Measurements from ENCODE around the gene GLOD5. TPM values are rescaled to one million over a fixed set of nuclear protein-coding genes. Genes with fewer than 3 reads are reported as not detected.

Gene GLOD5
- total and polyA plus RNA-seq, 2 donors, result not detected

- no peaks in the 10 kb centered on the region for H3K36me3 ChIP-seq (ENCODE audit: insufficient read depth)
- WGBS, result under 1% methylated on average over 48 of the region's 48 CpGs
- H3K4me1 ChIP-seq (ENCODE audit: insufficient read depth), result no peaks in the 10 kb centered on the region
- H3K27ac ChIP-seq (ENCODE audit: low read depth), result peak overlapping the region; percentile 87
- H3K4me3 ChIP-seq (ENCODE audit: low read depth, low read length), result peak overlapping the region; percentile 53
- DNase-seq (ENCODE audit: extremely low spot score), result peak; percentile 91
Observed at GRCh38 chrX:48737213-48737938, 24.2 kb upstream of the GLOD5 start.

DNA sequence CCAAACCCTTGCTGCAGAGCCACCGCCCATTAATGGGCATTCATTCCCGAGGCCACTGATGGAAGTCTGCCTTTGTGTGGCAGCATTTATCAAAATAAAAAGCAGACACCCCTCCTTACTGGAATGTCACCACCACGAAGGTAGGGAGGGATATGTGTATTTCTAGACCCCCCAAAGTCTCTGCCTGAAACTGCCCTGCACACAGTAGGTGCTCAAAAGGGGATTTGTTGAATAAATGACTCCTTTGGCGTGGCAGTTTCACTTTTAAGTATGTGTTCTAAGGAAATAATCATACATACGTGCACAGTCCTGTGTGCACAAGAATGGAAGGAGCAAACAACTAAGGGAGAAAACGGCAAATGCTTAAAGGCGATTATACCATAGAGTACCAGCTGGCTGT, 23.6 kb upstream of the GLOD5 start:
- WGBS, result 38% methylated on average over 7 of the region's 7 CpGs
- H3K4me3 ChIP-seq (ENCODE audit: low read depth, low read length), result peak overlapping the region; percentile 53
- H3K4me1 ChIP-seq (ENCODE audit: insufficient read depth), result no peaks in the 10 kb centered on the region
- H3K36me3 ChIP-seq (ENCODE audit: insufficient read depth), result no peaks in the 10 kb centered on the region
- no peak for DNase-seq (ENCODE audit: extremely low spot score)
- H3K27ac ChIP-seq (ENCODE audit: low read depth), result peak overlapping the region; percentile 87

DNA sequence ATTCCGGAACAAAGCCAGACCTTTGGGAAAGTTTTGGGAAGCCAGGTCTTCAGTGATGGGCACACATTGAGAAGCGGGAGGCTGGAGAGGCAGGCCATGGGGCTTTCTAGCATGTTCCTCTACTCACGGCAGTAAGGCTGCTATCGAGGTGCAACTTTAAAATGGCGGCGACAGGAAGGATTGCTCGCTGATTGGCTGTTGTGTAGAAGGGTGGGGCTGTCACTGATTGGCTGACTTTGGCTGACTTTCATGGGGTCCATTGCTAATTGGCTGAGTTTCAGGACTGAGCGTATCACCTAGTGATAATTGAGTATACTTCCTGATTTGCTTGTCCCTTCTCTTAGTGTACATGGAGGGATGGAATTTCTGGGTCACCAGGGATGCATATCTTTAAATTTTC, 19.7 kb upstream of the GLOD5 start:
- H3K4me1 ChIP-seq (ENCODE audit: insufficient read depth), result no peaks in the 10 kb centered on the region
- H3K36me3 ChIP-seq (ENCODE audit: insufficient read depth), result no peaks in the 10 kb centered on the region
- 94% methylated on average over 8 of the region's 8 CpGs for WGBS
- no peak overlapping the region for H3K27ac ChIP-seq (ENCODE audit: low read depth)
- no peak for DNase-seq (ENCODE audit: extremely low spot score)
- H3K4me3 ChIP-seq (ENCODE audit: low read depth, low read length), result no peak overlapping the region

DNA sequence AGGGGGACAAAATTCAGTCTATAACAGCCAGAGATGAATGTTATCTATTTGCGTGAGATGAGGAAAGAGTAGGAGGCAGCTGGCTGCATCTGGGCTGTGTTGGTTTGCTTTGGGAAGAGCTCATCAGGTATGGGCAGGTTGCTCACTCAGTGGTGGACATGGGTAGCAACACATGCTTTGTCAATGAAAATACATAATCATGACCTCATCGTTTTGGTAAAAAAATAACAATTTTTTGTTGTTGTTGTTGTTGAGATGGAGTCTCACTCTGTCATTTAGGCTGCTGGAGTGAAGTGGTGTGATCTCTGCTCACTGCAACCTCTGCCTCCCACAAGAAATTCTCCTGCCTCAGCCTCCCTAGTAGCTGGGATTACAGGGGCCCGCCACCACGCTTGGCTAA, 16.3 kb upstream of the GLOD5 start:
- Histone ChIP-seq H3K4me1 (ENCODE audit: insufficient read depth) (no peaks in the 10 kb centered on the region), H3K27ac (ENCODE audit: low read depth) (no peak overlapping the region), H3K4me3 (ENCODE audit: low read depth, low read length) (no peak overlapping the region), H3K36me3 (ENCODE audit: insufficient read depth) (no peaks in the 10 kb centered on the region)
- WGBS, result 93% methylated on average over 4 of the region's 4 CpGs
- DNase-seq (ENCODE audit: extremely low spot score), result no peak

GRCh38 chrX:48747415-48748016, 14.0 kb upstream of the GLOD5 start:
- H3K4me1 ChIP-seq (ENCODE audit: insufficient read depth), result no peaks in the 10 kb centered on the region
- no peak for DNase-seq (ENCODE audit: extremely low spot score)

DNA sequence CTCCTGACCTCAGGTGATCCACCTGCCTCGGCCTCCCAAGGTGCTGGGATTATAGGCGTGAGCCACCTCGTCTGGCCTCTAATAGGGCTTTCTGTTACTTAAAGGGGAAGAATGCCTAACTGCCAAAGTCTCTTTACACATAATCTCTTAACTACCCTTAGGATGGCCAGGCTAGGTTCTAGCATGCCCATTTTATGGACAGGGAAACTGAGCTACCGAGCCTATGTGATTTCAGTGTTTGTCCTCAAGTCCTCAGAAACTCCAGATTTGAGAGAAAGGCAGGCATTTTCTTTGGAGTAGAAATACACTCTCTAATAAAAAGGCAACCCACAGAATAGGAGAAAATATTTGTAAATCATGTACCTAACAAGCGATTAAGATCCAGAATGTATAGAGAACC, 12.4 kb upstream of the GLOD5 start:
- H3K27ac ChIP-seq (ENCODE audit: low read depth), result no peak overlapping the region
- WGBS, result 82% methylated on average over 5 of the region's 5 CpGs
- DNase-seq (ENCODE audit: extremely low spot score), result no peak
- no peak overlapping the region for H3K4me3 ChIP-seq (ENCODE audit: low read depth, low read length)
- no peaks in the 10 kb centered on the region for H3K36me3 ChIP-seq (ENCODE audit: insufficient read depth)
- H3K4me1 ChIP-seq (ENCODE audit: insufficient read depth), result no peaks in the 10 kb centered on the region

More at GRCh38 chrX:48747415-48748016, 14.0 kb upstream of the GLOD5 start:
- no peaks in the 10 kb centered on the region for H3K36me3 ChIP-seq (ENCODE audit: insufficient read depth)
- H3K27ac ChIP-seq (ENCODE audit: low read depth), result no peak overlapping the region
- WGBS, result 68% methylated on average over 8 of the region's 8 CpGs
- H3K4me3 ChIP-seq (ENCODE audit: low read depth, low read length), result no peak overlapping the region

- 87% methylated on average over 3 of the region's 3 CpGs for WGBS
- Histone ChIP-seq H3K27ac (ENCODE audit: low read depth) (no peak overlapping the region), H3K4me3 (ENCODE audit: low read depth, low read length) (no peak overlapping the region), H3K36me3 (ENCODE audit: insufficient read depth) (no peaks in the 10 kb centered on the region), H3K4me1 (ENCODE audit: insufficient read depth) (no peaks in the 10 kb centered on the region)
- no peak for DNase-seq (ENCODE audit: extremely low spot score)
Observed at GRCh38 chrX:48751343-48751742, 10.2 kb upstream of the GLOD5 start.

DNA sequence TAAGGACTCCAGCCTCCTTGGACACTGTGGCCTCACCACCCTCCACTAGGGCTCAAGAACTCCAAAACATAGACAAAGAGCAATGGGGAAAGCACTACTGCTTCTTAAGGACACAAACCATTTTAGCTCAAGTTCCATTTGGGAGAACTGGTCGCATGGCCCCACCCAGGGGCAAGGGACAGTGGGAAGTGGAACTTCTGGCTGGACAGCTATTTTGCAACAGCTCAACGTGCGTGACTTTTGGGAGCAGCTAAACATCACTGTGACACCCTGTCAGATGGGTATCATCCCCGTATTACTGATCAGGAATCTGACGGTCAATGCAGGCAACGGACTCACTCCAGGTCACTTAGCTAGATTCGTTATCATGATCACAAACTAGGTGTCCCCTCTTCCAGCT, 9.0 kb upstream of the GLOD5 start:
- no peak for DNase-seq (ENCODE audit: extremely low spot score)
- Histone ChIP-seq H3K36me3 (ENCODE audit: insufficient read depth) (no peaks in the 10 kb centered on the region), H3K4me3 (ENCODE audit: low read depth, low read length) (no peak overlapping the region), H3K27ac (ENCODE audit: low read depth) (no peak overlapping the region), H3K4me1 (ENCODE audit: insufficient read depth) (no peaks in the 10 kb centered on the region)
- WGBS, result 75% methylated on average over 7 of the region's 7 CpGs

DNA sequence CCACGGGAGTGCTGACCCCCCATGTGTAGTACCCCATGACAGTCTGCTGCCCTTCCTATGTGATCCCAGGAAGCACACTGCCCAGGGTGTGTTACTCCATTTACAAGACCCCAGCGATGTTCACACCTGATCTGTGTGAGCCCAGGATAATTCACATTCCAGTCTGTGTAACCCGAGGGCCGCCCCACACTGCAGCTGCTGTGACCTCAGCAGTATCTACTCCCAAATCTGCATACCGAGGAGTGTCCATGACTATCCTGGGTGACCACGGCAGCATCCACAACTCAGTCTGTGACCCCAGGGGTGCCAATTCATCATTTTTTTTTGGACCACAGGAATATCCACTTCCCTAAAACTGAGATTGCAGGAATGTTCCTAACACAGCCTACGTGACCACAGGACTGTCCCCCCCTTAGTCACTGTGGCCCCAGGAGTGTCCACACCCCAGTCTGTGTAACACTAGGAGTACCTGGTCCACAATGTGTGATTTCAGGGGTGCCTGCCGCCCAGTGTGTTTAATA, 7.8 kb upstream of the GLOD5 start:
- H3K27ac ChIP-seq (ENCODE audit: low read depth), result no peak overlapping the region
- no peak overlapping the region for H3K4me3 ChIP-seq (ENCODE audit: low read depth, low read length)
- no peak for DNase-seq (ENCODE audit: extremely low spot score)
- 72% methylated on average over 8 of the region's 8 CpGs for WGBS
- H3K36me3 ChIP-seq (ENCODE audit: insufficient read depth), result no peaks in the 10 kb centered on the region
- H3K4me1 ChIP-seq (ENCODE audit: insufficient read depth), result no peaks in the 10 kb centered on the region

- no peaks in the 10 kb centered on the region for H3K36me3 ChIP-seq (ENCODE audit: insufficient read depth)
- 72% methylated on average over 8 of the region's 8 CpGs for WGBS
- no peaks in the 10 kb centered on the region for H3K4me1 ChIP-seq (ENCODE audit: insufficient read depth)
- H3K27ac ChIP-seq (ENCODE audit: low read depth), result no peak overlapping the region
- H3K4me3 ChIP-seq (ENCODE audit: low read depth, low read length), result no peak overlapping the region
- no peak for DNase-seq (ENCODE audit: extremely low spot score)
Observed at GRCh38 chrX:48754238-48754637, 7.3 kb upstream of the GLOD5 start.

DNA sequence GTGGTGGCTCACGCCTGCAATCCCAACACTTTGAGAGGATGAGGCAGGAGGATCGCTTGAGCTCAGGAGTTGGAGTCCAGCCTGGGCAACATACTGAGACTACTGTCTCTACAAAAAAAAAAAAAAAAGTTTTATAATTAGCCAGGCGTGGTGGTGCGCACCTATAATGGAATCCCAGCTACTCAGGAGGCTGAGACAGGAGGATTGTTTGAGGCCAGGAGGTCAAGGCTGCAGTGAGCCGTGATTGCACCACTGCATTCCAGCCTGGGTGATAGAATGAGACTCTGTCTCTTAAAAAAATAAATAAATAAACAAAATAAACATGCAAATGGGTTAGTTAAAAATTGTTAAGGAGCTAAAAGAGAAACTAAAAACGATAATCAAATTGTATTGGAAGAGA, 7.7 kb downstream of the GLOD5 start:
- no peak overlapping the region for H3K27ac ChIP-seq (ENCODE audit: low read depth)
- H3K4me3 ChIP-seq (ENCODE audit: low read depth, low read length), result no peak overlapping the region
- 81% methylated on average over 6 of the region's 6 CpGs for WGBS
- DNase-seq (ENCODE audit: extremely low spot score), result no peak
- H3K36me3 ChIP-seq (ENCODE audit: insufficient read depth), result no peaks in the 10 kb centered on the region
- no peaks in the 10 kb centered on the region for H3K4me1 ChIP-seq (ENCODE audit: insufficient read depth)

GRCh38 chrX:48770296-48770695, 8.7 kb downstream of the GLOD5 start:
- WGBS, result 60% methylated on average over 6 of the region's 6 CpGs
- H3K4me1 ChIP-seq (ENCODE audit: insufficient read depth), result no peaks in the 10 kb centered on the region
- H3K36me3 ChIP-seq (ENCODE audit: insufficient read depth), result no peaks in the 10 kb centered on the region
- no peak for DNase-seq (ENCODE audit: extremely low spot score)
- no peak overlapping the region for H3K4me3 ChIP-seq (ENCODE audit: low read depth, low read length)
- no peak overlapping the region for H3K27ac ChIP-seq (ENCODE audit: low read depth)

- Histone ChIP-seq H3K4me1 (ENCODE audit: insufficient read depth) (no peaks in the 10 kb centered on the region), H3K36me3 (ENCODE audit: insufficient read depth) (no peaks in the 10 kb centered on the region), H3K27ac (ENCODE audit: low read depth) (no peak overlapping the region), H3K4me3 (ENCODE audit: low read depth, low read length) (no peak overlapping the region)
- 88% methylated on average over 6 of the region's 6 CpGs for WGBS
- DNase-seq (ENCODE audit: extremely low spot score), result no peak
Observed at GRCh38 chrX:48772602-48773001, 11.1 kb downstream of the GLOD5 start.

DNA sequence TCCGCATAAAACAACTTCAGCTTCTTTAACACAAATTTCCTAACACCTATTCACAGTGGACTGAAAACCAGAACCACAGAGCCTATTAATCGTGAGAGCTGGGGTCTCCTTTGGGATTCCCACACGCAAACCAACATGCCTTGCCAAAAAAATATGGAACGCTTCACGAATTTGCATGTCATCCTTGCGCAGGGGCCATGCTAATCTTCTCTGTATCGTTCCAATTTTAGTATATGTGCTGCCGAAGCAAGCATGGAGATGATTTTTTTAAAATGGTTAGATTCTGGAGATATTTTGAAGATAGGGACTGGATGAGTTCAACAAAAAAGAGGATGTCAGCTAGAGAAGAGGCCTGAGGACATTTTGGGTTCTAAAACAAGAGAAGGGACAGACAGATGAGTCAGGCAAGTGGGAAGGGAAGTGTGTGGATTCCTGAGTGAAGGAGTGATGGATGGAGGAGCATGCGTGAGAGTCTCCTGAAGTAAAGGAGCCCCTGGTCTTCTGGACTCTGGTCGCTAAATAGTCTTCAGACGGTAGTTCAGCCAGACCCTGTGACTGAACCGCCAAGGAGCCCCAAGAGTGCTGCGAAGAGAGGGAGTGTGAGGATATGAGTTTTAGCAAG, 15.4 kb downstream of the GLOD5 start:
- Histone ChIP-seq H3K36me3 (ENCODE audit: insufficient read depth) (no peaks in the 10 kb centered on the region), H3K27ac (ENCODE audit: low read depth) (no peak overlapping the region), H3K4me1 (ENCODE audit: insufficient read depth) (no peaks in the 10 kb centered on the region), H3K4me3 (ENCODE audit: low read depth, low read length) (no peak overlapping the region)
- no peak for DNase-seq (ENCODE audit: extremely low spot score)
- 78% methylated on average over 13 of the region's 13 CpGs for WGBS

Data from urinary bladder (tissue), 4 donors.